Measurements from ENCODE around the gene BNIP5. TPM values are rescaled to one million over a fixed set of nuclear protein-coding genes. Genes with fewer than 3 reads are reported as not detected.

The BNIP5 gene
- total RNA-seq, 1 donor from 2014 or later: not detected

- peaks cover 4% of the 10 kb centered on the region for H3K36me3 ChIP-seq
- intact Hi-C loops (cut with DNase I): no loop called here
- no peaks in the 10 kb centered on the region for H3K4me1 ChIP-seq
- H3K4me3 ChIP-seq: no peak overlapping the region
- no peak overlapping the region for H3K27ac ChIP-seq
- no peak for DNase-seq
- H3K9me3 ChIP-seq: no peaks in the 10 kb centered on the region
- no peaks in the 10 kb centered on the region for H3K27me3 ChIP-seq (ENCODE audit: low read depth)
- no peak for ATAC-seq
- TF ChIP-seq, protein P1, sequence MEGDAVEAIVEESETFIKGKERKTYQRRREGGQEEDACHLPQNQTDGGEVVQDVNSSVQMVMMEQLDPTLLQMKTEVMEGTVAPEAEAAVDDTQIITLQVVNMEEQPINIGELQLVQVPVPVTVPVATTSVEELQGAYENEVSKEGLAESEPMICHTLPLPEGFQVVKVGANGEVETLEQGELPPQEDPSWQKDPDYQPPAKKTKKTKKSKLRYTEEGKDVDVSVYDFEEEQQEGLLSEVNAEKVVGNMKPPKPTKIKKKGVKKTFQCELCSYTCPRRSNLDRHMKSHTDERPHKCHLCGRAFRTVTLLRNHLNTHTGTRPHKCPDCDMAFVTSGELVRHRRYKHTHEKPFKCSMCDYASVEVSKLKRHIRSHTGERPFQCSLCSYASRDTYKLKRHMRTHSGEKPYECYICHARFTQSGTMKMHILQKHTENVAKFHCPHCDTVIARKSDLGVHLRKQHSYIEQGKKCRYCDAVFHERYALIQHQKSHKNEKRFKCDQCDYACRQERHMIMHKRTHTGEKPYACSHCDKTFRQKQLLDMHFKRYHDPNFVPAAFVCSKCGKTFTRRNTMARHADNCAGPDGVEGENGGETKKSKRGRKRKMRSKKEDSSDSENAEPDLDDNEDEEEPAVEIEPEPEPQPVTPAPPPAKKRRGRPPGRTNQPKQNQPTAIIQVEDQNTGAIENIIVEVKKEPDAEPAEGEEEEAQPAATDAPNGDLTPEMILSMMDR (IDR thresholded peaks at IDR 0.05): no peak
Measured at GRCh38 chr6:36376183-36376582, 39.5 kb upstream of the BNIP5 start.

GRCh38 chr6:36375644-36376155 lies 39.0 kb upstream of the BNIP5 start:
- DNase-seq (no peak), ATAC-seq (no peak)
- Histone ChIP-seq H3K9me3 (no peaks in the 10 kb centered on the region), H3K4me3 (no peak overlapping the region), H3K36me3 (peaks cover 4% of the 10 kb centered on the region), H3K27ac (no peak overlapping the region), H3K27me3 (ENCODE audit: low read depth) (no peaks in the 10 kb centered on the region), H3K4me1 (no peaks in the 10 kb centered on the region)
- TF ChIP-seq, protein P1 (IDR thresholded peaks at IDR 0.05): no peak
- intact Hi-C loops (cut with DNase I): no loop called here

DNA sequence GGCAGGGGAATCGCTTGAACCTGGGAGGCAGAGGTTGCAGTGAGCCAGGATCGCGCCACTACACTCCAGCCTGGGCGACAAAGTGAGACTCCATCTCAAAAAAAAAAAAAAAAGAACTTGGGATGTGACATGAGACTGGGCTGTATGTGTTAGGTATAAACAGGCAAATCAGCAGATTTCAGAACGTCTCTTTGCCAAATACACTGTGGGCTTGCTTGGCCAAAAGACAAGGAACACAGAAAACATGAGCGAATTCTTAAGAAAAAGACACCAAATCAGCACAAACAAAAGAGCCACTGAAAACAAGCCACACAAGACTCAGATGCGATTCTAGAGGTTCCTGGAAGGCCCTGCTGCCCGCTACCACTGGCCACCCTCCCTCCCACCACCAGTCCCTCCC lies 38.3 kb upstream of the BNIP5 start:
- Histone ChIP-seq H3K4me3 (no peak overlapping the region), H3K27ac (no peak overlapping the region), H3K4me1 (peaks cover 1% of the 10 kb centered on the region), H3K27me3 (ENCODE audit: low read depth) (no peaks in the 10 kb centered on the region), H3K9me3 (no peaks in the 10 kb centered on the region), H3K36me3 (peaks cover 4% of the 10 kb centered on the region)
- intact Hi-C loops (cut with DNase I): no loop called here
- TF ChIP-seq, protein P1 (IDR thresholded peaks at IDR 0.05): no peak
- no peak for DNase-seq
- ATAC-seq: no peak

DNA sequence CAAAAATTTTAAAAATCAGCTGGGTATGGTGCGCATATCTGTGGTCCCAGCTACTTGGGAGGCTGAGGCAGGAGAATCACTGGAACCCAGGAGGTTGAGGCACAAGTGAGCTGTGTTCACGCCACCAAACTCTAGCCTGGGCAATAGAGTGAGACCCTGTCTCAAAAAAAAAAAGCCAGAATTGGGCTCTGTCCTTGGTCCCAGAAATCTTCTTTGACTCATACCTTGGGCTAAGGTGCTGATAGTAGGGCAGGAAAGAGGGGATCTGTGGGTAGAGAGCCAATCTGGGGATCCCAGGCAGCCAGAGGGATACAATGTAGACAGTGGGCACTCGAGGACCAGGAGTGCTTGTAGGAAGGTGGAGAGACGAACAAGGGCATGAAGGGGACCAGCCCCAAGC lies 37.5 kb upstream of the BNIP5 start:
- Histone ChIP-seq H3K27me3 (ENCODE audit: low read depth) (no peaks in the 10 kb centered on the region), H3K4me3 (no peak overlapping the region), H3K27ac (no peak overlapping the region), H3K4me1 (peaks cover 9% of the 10 kb centered on the region), H3K9me3 (no peaks in the 10 kb centered on the region), H3K36me3 (peaks cover 4% of the 10 kb centered on the region)
- ATAC-seq (no peak), DNase-seq (no peak)
- intact Hi-C loops (cut with DNase I): no loop called here
- TF ChIP-seq, protein P1 (IDR thresholded peaks at IDR 0.05): no peak

GRCh38 chr6:36373368-36374019 lies 36.8 kb upstream of the BNIP5 start:
- H3K9me3 ChIP-seq: no peaks in the 10 kb centered on the region
- H3K27ac ChIP-seq: no peak overlapping the region
- ATAC-seq (no peak), DNase-seq (no peak)
- intact Hi-C loops (cut with DNase I): no loop called here
- TF ChIP-seq, protein P1 (IDR thresholded peaks at IDR 0.05): no peak
- no peak overlapping the region for H3K4me3 ChIP-seq
- no peaks in the 10 kb centered on the region for H3K27me3 ChIP-seq (ENCODE audit: low read depth)
- peaks cover 4% of the 10 kb centered on the region for H3K36me3 ChIP-seq
- peaks cover 11% of the 10 kb centered on the region for H3K4me1 ChIP-seq

Data from lower lobe of right lung (tissue), 2 donors.